ENCODE data around the gene CYGB. TPM values are rescaled to one million over a fixed set of nuclear protein-coding genes. Genes with fewer than 3 reads are reported as not detected.

Gene CYGB
- total and polyA plus RNA-seq, 2 of the 13 experiments (the other 11 are each of a cell fraction or from before 2014, with no cell fraction given), result 18.9 to 27.1 TPM

- TF ChIP-seq FUBP1 (CRISPR knock-in tag; IDR thresholded peaks at IDR 0.05; ENCODE audit: borderline replicate concordance) (no peak), TFAP4 (IDR thresholded peaks at IDR 0.05; ENCODE audit: borderline replicate concordance, low read depth) (peak; percentile 89), EP300 (IDR thresholded peaks at IDR 0.05; ENCODE audit: low read depth in 2 of 2, low read length in 2 of 2) (peak; percentile 19; a peak in 1 of 4 replicates), EP300 (CRISPR knock-in tag; IDR thresholded peaks at IDR 0.05; ENCODE audit: borderline replicate concordance) (peak; percentile 23; the same call in 1 of the 2 replicates), ZNF878 (CRISPR knock-in tag; IDR thresholded peaks at IDR 0.05) (no peak), SMAD1 (CRISPR knock-in tag; IDR thresholded peaks at IDR 0.05; ENCODE audit: borderline replicate concordance, low read depth) (no peak; the same call in 1 of the 2 replicates), ZNF678 (CRISPR knock-in tag; IDR thresholded peaks at IDR 0.05) (no peak), ZFP62 (CRISPR knock-in tag; IDR thresholded peaks at IDR 0.05) (no peak), ZNF101 (CRISPR knock-in tag; IDR thresholded peaks at IDR 0.05; ENCODE audit: borderline replicate concordance, low read depth) (no peak), GABPB1 (CRISPR knock-in tag; IDR thresholded peaks at IDR 0.05) (no peak), TCF7L2 (IDR thresholded peaks at IDR 0.05; ENCODE audit: low read depth, low read length) (no peak), MLX (CRISPR knock-in tag; IDR thresholded peaks at IDR 0.05) (no peak), ZNF496 (CRISPR knock-in tag; IDR thresholded peaks at IDR 0.05; ENCODE audit: insufficient replicate concordance) (no peak), KDM5A (IDR thresholded peaks at IDR 0.05; ENCODE audit: borderline replicate concordance, low read length) (no peak), ZNF251 (CRISPR knock-in tag; IDR thresholded peaks at IDR 0.05) (no peak), SNRNP70 (IDR thresholded peaks at IDR 0.05; ENCODE audit: low read depth, low read length) (no peak), GLI4 (CRISPR knock-in tag; IDR thresholded peaks at IDR 0.05; ENCODE audit: borderline replicate concordance) (no peak), ZBTB7B (CRISPR knock-in tag; IDR thresholded peaks at IDR 0.05) (peak; percentile 53; the same call in 1 of the 2 replicates), ZBTB26 (CRISPR knock-in tag; IDR thresholded peaks at IDR 0.05; ENCODE audit: borderline replicate concordance) (peak; percentile 14; the same call in 1 of the 2 replicates), DNMT3B (CRISPR knock-in tag; conservative IDR thresholded peaks at IDR 0.05) (no peak), ZNF510 (CRISPR knock-in tag; IDR thresholded peaks at IDR 0.05; ENCODE audit: low read depth) (0 out of 2 replicates have a peak, but pooled peaks have one; percentile 74), TMF1 (CRISPR knock-in tag; IDR thresholded peaks at IDR 0.05; ENCODE audit: low read depth) (peak; percentile 66; the same call in 1 of the 2 replicates), REL (CRISPR knock-in tag; conservative IDR thresholded peaks at IDR 0.05) (no peak), ZNF431 (CRISPR knock-in tag; IDR thresholded peaks at IDR 0.05; ENCODE audit: borderline replicate concordance, low read depth) (0 out of 2 replicates have a peak, but pooled peaks have one; percentile 9)
Measured at GRCh38 chr17:76529224-76530094, 8.1 kb downstream of the CYGB start (continued).
